ENCODE measurements around the gene ADAMTSL5.
A peak's percentile ranks its signal among the peaks of the same experiment; 100 is the strongest.
"Not testable (repeated sequence)": the region's sequence is repeated elsewhere in the genome, so short reads cannot be mapped to it uniquely, and the experiment has no call there.

The ADAMTSL5 gene

DNA sequence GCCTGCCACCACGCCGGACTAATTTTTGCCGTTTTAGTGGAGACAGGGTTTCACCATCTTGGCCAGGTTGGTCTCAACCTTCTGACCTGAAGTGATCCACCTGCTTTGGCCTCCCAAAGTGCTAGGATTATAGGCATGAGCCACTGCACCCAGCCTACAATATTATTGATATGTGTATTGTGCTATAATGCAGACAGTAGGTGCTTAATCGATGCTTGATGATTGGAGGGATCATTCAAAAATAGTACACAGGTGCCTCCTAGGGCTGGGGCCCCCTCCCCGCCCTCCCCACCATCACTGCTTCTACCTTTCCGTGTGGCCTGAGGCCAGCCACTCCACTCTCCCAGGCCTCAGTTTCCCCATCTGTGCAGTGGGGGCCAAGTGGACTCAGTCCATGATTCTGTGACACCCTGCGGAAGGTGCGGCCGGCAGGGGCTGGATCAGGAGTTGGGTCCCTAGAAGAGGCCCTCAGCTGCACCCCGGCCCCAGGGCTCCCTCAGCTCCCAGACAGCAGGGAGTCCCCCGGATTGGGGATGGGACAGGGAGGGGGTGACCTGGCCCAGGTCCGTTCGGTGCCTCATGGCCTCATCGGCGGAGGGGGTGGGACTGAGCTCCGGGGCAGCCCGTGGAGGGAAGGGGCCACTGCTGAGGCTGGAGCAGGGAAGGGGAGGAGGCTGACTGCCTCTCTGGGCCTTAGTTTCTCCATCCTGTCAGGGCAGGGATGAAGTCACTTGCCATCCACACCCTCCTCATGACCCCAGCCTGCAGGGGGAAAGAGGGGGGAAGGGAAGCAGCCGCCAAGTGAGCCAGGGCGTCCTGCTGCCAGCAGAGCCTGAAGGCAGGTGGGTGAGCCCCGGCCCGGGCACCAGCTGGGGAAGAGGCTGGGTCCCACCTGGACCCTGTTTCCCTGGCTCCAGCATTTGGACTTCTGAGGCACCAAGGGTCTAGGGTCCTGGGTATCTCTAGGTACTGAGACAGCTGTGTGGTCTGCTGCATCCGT is 1.2 kb downstream of the ADAMTSL5 start:
- DNase-seq, result no peak

DNA sequence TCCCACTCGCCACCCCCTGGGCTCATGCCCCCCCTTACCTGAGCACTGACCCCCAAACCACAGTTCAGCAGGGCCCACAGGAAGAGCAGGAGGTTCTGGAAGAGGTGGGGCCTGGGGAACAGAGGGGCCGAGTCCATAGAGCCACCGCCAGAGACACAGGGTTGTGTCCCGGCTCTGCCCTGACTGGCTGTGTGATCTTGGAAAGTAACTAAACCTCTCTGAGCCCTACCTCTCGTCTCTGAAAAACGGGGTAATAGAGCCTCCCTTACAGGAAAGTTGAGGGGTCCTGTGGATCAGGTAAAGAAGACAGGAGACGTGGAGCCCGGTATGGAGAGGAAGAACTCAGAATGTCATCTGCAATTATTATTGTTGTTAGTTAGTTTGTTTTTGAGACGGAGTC is 2.0 kb downstream of the ADAMTSL5 start:
- DNase-seq, result no peak

DNA sequence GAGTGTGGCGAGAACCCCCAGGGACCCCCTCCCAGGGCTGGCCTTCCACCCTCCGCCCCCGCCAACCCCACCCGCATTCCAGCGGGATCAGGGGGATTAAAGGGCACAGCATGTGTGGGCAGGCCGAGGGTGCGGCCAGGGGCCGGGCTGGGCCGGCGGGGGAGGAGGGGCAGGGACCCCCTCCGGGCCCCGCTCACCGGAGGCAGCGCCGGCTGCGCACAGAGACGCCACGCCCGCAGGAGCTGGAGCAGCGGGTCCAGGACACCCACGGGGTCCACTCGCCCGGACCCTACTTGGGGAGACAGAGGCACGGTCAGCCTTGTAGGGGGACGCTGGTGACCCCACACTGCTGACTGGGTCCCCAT is 2.4 kb downstream of the ADAMTSL5 start:
- DNase-seq, result no peak

DNA sequence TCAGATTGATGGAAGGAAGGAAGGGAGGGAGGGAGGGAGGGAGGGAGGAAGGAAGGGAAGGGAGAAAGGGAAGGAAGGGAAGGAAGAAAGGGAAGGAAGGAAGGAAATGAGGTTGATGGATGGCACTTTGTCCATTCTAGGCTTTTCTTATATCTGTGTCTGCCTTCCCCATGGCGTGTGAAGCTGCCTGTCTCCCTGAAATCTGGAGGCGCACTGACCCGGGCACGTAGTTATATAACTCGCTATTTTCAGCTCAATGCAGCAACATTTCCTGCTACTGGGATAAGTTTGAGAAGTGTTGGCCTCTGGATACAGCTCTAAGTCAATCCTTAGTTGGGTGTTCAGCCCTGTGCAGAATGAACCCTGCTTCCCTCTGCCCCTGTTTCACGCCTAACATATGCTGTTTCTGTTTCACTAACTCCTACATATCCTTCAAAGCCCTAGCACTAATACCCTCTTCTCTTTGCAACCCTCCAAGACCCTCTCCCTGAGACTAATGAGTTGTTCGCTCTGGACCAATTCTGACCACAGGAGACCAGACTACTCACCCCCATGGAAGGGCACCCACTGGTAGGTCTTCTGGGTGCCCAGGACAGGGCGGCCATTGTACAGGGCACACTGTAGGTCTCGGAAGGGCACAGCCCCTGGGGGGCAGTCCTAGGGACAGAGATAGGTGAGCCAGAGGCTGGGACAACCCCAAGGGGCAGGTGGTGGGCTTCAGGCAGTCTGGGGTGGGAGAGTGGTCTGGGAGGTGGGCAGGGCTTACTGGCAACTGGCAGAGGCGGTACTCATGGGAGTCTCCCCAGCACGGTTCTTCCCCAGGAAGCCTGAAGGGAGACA is 3.0 kb downstream of the ADAMTSL5 start:
- no peak for DNase-seq

DNA sequence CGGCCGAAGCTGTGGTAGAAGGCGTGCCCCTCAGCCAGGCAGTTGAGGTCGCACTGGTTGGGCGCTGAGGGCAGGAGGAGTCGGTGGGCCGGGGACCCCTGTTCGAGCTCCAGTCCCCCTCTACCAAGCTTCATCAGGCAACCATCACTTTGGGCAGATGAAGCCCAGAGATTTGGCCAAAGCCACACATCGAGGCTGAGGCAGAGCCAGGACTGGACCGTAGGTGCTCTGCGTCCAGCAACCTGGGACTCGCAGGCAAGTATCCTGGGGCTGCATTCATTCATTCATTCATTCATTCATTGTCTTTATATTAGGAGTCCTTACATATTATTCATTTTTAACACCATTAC is 4.3 kb downstream of the ADAMTSL5 start:
- no peak for DNase-seq

DNA sequence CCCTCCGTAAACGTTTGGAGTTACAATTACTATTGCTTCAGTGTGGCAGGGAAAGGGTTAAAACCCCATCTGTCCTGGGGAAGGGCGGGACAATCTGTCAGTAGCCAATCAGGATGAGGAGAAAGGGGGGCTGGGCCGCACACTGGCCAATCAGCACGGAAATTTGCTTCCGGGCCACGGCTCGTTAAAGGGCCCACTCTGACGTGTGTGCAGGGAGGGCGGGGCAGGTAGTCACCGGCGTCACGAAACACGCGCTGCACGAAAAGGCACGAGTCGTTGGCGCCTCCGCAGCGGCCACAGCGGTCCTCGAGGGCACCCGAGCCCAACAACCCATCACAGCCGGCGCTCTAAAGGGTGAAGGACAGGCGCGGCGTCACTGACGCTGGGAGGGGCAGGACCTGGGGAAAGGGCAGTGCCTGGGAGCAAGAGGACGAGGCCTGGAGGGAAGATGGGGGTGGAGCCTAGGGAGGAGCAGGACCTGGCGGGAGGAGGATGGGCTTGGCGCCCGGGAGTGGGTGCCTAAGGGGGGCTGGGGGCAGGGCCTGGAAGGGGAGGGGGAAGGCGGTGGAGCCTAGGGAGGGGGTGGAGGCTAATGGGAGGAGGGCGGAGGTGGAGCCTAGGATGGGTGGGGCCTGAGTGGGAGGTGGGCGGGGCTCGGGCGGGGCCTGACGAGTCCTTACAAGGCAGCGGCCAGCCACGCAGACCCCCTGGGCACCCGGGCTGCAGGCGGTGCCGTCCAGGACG is 4.9 kb downstream of the ADAMTSL5 start:
- peak; percentile 89 for DNase-seq

DNA sequence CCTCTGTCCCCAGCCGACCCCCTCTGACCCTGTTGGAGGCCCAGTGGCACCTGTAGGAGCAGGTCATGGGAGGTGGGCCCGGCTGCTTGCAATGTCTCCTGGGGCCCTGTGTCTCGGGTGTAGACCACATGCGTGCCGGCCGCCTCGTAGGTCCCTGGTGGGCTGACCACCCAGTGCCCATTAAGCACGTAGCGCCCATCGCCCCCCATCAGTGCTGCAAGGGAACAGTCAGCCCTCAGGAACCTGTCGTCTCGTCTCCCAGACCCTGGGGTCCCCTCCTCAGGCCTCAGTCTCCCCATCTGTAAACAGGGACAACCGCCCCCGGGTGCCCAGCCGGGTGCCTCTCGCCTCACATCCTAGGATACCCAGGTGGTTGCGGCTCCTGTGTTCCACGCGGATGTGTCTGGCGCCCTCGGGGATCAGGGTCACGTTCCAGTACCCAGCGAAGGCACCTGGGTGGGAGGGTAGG is 5.6 kb downstream of the ADAMTSL5 start:
- no peak for DNase-seq

DNA sequence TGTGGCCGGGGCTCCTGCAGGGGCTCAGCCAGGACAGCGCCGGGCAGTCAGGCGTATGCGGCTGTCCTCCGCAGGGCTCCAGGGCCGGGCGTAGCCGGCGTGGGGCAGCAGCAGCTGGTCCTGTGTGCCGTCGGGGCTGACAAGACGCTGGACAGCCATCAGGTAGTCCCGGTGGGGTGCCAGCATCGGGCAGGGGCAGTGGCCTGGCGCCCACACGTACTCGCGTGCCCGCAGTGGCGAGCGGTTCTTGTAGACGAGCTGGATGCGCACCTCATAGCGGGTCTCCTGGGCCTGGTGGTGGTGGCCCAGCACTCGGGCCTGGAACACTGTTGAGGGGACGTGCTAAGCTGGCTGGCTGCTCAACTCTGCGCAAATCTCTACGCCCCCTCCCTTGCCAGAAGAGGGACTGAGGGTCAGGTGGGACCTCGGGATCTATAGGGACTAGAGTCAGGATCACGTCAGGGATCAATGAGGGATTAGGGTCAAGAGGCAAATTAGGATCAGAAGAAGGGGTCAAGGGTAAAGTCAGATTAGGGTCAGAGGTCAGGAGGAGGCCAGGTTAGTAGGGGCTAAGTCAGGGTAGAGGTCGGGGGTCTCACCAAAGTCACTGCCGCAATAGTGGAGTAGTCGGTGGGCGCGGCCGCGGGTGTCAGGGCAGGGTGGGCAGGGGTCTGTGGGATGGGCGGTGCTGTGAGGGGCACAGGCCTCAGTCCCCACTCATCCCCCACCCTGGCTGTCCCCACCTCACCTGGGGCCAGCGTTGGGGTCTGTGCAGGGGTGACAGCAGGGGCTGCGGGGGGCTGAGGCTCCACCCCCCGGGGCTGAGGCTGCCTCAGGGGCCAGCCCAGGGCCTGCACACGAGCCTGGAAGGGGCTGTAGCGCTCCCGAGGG is 6.6 kb downstream of the ADAMTSL5 start:
- no peak for DNase-seq

DNA sequence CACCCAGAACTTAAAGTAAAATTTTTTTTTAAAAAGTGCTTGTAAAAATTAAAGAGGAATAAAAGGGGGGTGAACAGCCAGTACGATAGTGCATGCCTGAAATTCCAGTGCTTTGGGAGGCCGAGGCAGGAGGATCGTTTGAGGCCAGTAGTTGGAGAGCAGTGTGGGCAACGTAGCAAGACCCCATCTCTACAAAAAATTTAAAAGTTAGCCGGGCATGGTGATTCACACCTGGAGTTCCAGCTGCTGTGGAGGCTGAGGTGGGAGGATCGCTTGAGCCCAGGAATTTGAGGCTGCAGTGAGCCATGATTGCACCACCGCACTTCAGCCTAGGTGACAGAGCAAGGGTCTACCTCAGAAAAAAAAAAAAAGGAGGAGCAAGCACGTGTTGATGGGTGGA is 7.8 kb downstream of the ADAMTSL5 start:
- no peak for DNase-seq

DNA sequence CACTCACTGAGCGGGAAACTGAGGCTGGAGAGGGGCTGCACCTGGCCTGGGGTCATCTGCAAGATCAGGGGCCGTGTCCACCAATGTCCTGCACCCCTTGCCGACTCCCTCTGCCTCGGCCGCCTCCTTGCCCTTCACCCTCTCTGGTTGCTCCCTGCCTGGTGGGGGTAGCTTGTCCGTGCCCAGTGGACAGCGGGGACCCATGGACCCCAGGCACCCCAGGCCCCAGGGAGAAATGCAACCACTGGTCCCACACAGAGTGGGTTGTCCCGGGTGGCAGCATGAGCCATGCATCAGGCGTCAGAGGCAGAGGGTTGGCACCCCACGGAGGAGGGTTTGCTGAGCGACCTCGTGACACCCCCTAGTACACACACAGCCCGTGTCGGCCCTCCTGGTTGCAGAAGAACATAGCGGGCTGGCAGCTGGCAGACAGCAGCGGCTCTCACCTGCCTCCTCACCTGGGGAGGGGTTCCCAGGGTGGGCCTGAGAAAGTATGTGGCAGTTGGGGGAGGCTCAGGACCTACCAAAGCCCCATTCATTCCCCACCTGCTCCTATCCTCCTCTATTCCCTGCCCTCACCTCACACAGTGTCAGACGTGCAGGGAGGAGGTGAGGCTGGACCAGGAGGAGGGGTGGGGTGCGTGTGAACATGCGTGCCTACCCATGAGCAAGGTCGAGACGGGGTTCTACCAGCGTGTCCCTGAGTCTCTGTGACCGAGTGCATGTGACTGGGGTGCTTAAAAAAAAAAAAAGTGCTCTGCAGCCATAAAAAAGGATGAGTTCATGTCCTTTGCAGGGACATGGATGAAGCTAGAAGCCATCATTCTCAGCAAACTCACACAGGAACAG is 8.7 kb downstream of the ADAMTSL5 start:
- DNase-seq, result no peak

DNA sequence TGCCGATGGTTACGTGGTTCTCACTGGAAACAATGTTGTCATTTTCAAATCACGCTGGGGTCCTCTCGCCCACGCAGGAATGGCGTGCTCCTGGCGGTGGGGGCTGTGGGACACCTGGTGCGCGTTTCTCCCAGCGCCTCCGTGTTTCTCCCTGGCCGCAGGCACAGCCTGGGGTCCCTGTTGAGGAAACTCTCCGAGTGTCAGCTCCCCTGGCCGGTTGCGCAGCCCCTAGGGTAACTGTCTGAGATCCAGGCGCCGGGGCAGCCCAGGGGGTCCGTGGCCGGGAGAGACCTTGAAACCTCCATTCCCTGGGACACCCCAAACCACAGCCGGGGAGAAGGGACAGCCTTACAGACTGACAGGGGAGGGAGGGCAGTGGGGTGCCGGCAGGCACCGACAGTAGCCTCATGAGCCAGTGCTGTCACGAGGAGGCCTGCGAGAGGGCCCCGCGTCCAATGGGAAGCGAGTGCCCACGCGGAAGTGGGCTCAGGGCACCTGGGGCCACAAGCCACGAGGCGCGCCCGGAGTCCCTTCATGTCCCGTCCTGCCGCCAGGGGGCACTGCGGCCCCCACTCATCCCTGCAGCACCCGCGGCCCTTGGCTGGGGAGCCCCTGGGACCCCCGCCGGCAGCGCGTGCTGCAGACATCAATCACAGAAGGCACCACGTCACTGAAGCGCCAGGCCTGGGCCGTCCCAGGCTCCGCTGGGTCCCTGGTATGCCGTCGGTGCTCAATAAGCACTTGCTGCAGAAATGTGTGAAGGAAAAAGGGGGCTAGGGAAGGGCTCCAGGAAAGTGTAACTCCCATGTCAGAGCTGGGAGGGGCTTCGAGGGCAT is 9.5 kb downstream of the ADAMTSL5 start:
- DNase-seq, result peak; percentile 66

DNA sequence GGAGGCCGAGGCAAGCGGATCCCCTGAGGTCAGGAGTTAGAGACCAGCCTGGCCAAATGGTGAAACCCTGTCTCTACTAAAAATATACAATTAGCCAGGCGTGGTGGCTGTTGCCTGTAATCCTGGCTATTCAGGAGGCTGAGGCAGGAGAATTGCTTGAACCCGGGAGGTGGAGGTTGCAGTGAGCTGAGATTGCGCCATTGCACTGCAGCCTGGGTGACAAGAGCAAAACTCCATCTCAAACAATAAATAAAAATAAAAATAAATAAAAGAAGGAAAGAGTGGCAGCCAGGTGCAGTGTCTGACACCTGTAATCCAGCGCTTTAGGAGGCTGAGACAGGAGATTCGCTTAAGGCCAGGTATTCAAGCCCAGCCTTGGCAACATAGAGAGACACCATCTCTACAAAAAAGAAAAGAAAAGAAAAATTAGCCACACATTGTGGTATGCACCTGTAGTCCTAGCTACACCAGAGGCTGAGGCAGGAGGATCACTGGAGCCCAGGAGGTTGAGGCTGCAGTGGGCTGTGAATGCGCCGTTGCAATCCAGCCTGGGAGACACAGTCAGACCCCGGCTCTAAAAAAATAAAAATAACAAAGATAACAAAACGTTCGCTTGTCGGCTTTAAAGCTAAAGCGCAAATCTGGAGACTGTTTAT is 10.3 kb downstream of the ADAMTSL5 start:
- DNase-seq, result no peak

DNA sequence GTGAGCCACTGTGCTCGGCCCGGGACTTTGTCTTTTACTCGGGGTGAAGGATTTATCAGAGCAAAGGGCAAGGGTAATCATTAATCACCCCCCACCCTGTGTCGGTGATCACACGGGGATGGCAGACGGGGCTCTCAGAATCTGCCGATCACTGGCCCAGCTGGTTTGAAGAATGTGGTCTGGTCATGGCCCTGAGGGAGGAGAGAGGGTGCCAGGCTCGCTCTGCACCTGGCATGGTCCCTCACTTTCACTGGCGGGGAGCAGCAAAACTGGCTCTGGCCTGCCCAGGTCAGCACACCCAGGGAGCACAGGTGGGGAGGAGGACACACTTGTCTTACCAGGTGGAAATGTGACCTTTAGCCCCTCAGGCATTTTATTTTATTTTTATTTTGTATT is 11.6 kb downstream of the ADAMTSL5 start:
- DNase-seq, result no peak

DNA sequence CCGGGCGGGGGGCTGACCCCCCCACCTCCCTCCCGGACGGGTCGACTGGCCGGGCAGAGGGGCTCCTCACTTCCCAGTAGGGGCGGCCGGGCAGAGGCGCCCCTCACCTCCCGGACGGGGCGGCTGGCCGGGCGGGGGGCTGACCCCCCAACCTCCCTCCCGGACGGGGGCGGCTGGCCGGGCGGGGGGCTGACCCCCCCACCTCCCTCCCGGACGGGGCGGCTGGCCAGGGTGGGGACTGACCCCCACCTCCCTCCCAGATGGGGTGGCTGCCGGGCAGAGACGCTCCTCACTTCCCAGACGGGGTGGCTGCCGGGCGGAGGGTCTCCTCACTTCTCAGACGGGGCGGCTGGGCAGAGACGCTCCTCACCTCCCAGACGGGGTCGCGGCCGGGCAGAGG is 13.6 kb downstream of the ADAMTSL5 start:
- DNase-seq, result not testable (repeated sequence)

DNA sequence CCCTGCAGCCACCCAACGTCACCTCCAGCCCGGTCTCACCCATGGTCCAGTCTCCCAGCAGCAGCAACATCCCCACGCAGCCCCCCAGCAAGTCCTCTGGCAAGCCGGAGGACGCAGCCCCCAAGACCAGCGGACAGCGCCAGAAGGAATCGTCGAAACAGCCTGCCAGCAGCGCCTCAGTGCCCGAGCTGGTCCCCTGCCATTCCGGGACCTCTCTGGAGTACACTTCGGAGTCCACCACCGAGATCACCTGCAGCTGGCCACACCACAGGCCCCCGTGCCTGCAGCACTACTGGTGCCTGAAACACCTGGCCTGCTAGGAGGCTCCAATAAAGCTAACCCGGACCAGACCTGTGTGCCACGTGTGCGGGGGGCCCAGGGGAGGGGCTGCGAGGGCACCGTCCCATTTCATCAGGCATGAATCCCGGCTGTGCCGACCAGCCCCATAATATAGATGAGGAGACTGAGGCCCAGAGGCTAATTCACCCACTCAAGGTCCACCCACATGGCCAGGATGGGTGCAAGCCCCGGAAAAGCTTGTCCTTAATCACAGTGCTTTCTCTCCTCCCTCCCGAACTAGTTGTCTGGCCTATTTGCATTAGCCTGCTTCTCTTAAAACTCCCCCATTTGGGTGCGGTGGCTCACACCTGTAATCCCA is 15.1 kb downstream of the ADAMTSL5 start:
- no peak for DNase-seq

DNA sequence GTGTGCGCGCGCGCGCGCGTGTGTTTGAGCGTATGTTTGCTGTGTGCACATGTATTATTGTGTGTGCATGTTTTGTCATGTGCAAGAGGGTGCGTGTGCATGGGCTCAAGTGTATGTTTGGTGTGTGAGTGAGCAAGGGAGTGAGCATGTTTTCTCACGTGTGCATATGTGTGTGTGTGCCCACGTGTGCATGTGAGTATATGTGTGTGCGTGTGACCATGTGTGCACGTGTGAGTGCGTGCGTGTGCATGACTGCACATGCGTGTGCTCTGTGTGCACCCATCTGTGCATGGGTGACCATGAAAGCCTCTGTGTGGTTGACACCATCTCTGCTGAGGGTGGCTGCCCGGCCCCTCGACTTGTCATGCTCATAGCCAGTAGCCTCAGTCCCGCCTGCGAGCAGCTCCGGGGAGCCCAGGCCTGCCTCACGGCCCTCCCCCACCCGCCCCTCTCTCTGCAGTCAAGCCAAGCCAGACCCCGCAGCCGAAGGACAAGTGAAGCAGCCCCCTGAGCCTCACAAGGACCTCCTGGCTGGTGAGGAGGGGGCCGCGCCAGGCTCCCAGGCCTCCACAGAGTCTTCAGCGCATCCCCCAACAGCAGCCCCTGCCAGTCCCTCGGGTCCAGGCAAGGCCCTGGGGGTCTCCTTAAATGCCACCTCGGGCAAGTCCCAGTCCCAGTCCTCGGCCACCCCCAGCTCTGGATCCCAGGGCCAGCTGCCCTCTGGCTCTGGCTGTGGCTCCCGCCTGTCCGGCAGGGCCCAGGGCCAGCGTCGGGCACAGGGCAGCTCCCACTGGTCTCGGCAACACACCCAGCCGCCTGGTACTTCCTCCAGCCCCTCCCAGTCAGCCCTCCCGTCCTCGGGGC is 15.9 kb downstream of the ADAMTSL5 start:
- DNase-seq, result no peak

DNA sequence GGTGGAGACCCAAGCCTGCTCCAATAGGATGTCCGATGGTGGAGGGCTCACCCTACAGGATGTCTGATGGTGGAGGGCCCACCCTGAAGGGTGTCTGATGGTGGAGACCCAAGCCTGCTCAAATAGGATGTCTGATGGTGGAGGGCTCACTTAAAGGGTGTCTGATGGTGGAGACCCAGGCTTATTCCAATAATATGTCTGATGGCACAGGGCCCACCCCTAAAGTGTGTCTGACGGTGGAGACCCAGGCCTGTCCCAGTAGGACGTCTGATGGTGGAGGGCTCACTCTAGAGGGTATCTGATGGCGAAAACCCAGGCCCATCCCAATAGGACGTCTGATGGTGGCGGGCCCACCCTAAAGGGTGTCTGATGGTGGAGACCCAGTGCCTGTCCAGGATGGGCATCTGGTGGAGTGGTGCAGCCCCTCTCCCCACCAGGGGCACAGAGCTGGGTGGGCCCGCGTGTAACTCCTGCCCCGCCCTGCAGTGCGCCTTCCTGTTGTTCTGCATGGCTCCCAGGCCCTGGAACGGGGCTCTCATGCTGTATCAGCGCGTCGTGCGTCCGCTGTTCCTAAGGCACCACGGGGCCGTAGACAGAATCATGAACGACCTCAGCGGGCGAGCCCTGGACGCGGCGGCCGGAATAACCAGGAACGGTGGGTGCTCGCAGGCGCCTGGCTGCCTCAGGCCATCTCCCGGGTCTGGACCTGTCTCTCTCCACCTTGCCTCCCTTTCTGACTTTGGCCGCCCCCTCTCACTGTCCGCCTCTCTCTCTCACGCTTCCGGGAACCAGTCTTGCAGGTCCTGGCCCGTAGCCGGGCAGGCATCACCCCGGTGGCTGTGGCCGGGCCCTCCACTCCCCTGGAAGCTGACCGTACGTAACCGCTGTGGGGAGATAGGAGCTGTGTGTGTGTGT is 16.8 kb downstream of the ADAMTSL5 start:
- DNase-seq, result no peak
